ENCODE results near the gene STPG1.

DNA sequence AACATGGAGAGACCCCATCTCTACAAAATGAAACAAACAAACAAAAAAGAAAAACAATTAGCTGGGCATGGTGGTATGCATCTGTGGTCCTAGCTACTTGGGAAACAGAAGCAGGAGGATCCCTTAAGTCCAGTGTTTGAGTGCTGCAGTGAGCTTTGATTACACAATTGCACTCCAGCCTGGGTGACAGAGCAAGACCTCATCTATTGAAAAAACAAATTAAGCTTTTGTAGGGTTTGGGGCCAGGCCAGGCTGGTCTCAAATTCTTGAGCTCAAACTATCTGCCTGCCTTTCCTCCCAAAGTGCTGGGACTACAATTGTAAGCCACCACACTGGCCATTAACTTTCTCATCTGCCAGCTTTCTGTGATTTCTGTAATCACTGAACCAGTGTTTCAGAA is 29.2 kb upstream of the STPG1 start:
- TF ChIP-seq, protein P1, sequence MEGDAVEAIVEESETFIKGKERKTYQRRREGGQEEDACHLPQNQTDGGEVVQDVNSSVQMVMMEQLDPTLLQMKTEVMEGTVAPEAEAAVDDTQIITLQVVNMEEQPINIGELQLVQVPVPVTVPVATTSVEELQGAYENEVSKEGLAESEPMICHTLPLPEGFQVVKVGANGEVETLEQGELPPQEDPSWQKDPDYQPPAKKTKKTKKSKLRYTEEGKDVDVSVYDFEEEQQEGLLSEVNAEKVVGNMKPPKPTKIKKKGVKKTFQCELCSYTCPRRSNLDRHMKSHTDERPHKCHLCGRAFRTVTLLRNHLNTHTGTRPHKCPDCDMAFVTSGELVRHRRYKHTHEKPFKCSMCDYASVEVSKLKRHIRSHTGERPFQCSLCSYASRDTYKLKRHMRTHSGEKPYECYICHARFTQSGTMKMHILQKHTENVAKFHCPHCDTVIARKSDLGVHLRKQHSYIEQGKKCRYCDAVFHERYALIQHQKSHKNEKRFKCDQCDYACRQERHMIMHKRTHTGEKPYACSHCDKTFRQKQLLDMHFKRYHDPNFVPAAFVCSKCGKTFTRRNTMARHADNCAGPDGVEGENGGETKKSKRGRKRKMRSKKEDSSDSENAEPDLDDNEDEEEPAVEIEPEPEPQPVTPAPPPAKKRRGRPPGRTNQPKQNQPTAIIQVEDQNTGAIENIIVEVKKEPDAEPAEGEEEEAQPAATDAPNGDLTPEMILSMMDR (IDR thresholded peaks at IDR 0.05): no peak
- TF ChIP-seq ZFX (IDR thresholded peaks at IDR 0.05; ENCODE audit: borderline replicate concordance): no peak
